Colon (tissue), 2 donors: ENCODE data around the gene GRB14.

Experiments
- FAIRE-seq: peaks from 2 replicates; lab custom pipeline; 2012; peaks lifted over from hg19 to GRCh38; lab: Jason Lieb, UNC
- donor health status: control.
- donor health status: control.

The GRB14 gene

DNA sequence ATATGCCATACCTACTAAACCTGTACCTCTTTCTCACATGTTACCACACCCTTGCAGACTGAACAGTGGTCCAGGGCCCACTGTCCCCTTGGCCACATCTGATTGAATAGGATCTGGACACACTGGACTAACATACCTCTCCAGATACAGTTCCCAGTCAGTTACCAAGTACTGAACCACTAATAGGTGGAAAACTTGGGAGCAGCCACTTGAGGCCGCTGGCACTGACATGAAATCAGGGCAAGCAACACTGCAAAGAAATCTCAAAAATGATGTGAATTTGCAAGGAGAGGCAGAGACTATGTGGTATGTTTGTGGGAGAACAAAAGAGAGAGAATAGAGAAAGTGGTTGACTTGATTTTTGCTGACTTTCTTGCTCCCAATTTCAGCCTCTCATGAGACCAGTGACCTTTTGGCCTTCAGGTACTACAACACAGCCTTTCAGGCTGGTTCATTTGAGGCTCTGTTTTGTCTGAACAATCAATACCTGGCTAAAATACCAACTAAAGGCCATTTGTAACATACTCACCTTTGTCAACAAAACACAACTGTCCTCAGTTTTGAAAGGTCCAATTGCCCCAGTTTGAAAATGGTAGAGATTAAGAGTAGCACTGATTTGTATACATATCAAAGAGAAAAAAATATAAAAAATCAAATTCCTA, 7.8 kb downstream of the GRB14 start:
- FAIRE-seq, result no peak

DNA sequence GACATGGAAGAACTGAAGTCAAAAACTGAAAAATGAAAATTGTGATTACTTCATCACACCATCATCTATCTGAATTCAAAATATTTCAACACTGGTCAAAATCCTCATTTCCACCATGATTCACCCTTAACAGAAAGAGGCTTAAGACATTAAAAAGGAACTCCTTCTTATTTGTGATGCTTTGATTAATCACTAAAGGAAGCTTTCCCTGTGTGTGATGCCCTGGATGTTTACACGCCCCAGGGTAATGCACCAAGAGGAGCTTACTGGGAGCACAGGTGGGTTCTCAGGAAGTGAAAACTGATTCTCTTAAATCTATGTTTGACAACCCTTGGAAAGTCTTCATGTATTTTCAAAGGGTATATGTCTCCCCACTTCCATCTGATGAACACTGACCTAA, 11.5 kb downstream of the GRB14 start:
- no peak for FAIRE-seq

GRCh38 chr2:164606557-164606956, 14.7 kb downstream of the GRB14 start:
- no peak for FAIRE-seq

- FAIRE-seq, result no peak
Observed at GRCh38 chr2:164605295-164605694, 16.0 kb downstream of the GRB14 start.

DNA sequence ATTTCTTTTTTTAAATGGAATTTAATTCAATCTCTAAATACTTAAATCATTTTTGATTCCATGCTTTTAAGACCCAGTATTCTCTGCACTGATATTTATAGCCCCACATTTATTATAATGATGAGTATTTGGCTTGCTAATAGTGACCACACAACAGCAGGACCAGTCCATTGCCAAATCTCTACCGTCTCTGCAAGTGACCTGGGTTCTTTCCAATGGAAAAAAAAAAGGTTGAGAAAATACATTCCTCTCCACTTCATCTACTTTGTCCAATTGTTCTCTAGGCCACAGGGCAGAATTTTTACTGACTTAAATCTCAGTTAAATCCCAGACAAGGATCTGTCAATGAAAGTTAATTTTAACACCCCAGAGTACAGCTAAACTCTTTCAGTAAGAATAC, 20.5 kb downstream of the GRB14 start:
- no peak for FAIRE-seq

DNA sequence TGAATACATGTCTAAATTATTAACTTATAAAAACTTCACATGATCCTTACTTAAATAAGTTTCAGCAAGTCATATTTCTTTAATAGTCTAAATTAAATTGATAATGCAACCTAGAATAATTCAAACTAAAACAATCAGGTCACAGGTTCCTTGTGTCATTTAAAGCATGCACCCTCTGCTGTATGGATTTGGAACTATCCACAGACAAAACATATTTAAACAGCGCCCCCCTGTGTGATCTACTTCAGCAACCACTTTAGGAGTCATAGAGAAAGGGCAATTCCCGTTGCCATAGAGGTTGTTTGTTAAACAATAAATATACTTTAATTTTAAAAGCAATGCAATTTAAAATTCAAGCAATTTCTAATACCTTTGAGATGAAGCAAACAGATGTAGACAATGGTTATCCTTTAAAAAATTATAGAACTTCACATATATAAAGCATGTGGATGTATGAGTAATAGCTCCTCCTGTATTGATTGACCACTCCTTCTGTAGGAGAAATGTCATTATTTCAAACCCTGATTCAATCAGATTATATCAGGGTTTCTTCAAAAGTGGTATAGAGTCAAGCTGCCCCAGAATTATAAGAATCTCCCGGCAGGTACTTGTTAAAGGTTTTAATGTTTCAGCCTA, 21.2 kb downstream of the GRB14 start:
- FAIRE-seq, result no peak

DNA sequence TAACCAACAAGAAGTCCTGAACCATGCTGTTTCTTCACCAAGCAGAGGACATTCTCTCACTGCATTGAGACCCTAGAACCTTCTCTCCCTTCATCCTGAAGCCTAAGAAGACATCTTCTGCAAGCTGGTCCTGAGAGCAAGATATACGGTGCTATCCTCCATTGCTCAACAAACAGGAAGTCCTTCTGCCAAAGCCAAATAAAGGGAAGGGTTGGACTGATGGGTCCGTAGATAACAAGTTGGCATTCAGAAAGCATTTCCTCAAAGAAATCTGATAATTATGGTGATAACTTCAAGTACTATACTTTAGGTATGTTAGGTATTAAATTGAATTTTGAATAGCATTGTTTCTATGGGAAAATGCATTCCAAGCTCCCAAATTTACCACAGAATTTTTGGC, 23.3 kb downstream of the GRB14 start:
- FAIRE-seq, result no peak

DNA sequence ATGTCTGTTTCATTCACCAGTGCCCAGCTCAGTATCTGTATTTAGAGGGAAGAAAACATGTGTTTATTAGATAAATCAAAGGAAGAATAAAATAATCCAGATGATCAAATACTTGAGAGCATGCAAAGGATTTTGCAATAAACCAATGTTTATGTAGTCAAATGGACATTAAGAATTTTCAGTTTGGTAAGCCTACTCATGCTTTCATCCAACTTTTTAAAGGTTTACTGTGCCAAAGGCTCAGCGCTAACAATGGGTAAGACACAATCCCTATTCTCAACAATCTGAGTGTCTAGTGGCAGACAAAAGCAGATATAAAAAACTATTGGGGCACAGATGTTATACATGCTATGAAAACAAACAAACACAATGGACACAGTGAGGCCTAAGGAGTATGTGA, 26.3 kb downstream of the GRB14 start:
- no peak for FAIRE-seq

DNA sequence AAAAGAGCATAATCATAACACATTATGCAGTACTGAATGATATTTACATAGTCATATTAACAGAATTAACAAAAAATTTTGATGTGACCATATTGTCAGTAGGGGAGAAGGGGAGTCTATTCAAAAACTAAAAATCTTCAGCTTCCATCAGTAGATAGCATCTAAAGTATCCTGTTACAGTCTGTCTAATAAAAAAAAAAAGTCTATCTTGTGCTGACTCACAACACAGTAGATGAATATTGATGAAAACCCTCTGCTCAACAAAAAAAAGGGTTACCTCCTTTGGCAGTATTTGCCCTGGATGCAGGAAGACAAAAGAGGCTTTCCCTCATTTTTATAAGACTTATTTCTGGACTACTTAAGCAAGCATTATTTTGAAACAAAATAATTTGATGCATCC, 27.3 kb downstream of the GRB14 start:
- no peak for FAIRE-seq

GRCh38 chr2:164593541-164593940, 27.7 kb downstream of the GRB14 start:
- no peak for FAIRE-seq

DNA sequence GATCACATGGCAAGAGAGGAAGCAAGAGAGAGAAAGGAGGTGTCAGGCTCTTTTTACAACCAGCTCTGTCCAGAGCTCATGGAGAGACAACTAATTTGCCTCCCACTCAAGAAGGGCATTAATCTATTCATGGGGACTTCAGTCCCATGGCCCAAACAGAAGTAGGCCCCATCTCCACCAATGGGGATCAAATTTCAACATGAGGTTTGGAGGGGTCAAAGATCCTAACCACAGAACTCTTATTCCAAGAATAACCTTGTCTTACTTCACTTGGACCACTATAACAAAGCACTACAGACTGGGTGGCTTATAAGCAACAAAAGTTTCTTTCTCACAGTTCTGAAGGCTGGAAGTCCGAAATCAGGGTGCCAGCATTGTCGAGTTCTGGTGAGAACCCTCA, 31.8 kb downstream of the GRB14 start:
- FAIRE-seq, result no peak

- FAIRE-seq, result no peak
Observed at GRCh38 chr2:164581050-164581449, 40.2 kb downstream of the GRB14 start.

- no peak for FAIRE-seq
Observed at GRCh38 chr2:164574931-164575330, 46.4 kb downstream of the GRB14 start.

DNA sequence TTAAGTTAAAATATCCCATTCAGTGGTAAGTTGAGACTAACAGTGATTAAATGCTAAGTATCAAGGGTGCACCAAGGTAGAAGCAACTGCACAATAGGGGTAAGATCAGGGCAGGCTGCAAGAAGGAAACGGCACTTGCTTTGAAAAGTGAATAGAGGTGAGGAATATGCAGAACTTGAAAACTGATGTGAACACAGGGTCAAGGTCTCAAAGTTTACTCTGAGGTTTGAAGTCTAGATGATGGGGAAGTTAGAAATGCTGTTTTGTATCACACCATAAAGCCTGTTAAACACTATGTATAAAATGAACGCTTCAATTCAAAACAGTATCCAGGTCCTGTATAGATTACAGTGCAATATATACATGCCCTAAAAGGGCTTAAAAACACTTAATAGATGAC, 50.8 kb downstream of the GRB14 start:
- FAIRE-seq, result no peak

DNA sequence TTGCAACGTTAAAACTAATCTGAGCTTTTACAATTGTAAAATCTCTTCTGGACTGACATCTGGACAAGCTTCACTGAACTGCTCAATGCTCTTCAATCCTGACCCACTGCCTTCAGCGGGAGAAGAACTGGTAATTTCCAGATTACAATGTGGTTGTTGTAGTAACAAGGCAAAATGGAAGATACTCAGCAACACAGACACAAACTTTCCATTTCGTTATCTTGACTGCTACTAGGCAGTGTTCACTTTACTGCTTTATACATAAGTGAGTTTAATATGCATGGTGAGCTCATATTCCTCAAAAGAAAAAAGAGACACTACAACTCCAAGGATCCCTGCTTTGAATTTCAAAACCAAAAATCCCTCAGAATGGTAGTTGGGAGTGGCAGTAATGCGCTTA, 51.9 kb downstream of the GRB14 start:
- FAIRE-seq, result no peak

DNA sequence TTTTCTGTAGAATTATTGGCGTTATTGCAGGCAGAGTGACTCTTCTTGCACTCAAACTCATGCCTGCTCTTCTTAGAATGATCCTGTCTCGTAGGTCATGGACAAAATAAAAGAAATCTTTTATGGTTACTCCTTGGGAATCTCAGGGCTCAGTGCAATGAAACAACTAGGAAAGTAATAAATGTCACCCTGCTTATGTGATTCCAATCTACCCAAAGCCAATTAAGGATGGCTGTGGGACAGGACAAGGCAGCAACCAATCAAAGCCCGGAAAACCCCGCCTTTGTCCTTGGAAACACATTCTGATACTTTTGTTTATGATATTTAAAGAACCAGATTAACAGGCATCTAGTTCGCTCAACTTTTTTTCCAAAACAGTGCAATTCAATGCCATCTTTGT, 53.0 kb downstream of the GRB14 start:
- no peak for FAIRE-seq

DNA sequence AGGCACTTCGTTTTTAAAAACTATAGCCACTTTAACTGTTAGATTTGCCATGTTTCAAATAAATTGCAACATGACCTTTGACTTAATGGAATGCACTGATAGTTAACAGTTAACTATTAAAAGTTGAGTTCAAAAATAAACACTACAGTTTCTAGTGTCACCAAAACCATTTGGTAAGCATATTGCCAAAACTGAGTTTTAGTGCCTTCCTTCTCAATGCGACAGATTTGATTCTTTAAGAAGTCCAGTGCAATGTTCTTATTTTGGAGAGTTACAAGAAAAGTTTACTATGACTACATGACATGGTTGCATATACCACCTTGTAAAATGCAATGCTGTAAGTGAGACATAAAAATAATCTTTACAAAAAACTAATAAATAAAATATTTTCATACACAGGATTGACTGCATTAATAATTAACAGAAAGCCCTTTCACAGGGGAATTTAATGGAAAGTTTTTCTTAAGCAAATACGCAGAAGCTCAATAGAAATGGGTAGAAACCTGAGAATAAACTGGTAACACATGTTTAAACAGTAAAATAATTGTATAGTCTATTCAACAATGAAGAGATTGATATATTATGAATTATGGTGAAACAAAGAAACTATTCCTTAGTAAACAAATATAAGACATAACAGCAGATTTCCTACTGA, 53.8 kb downstream of the GRB14 start:
- FAIRE-seq, result no peak

- FAIRE-seq, result no peak
Observed at GRCh38 chr2:164565359-164565758, 55.9 kb downstream of the GRB14 start.

GRCh38 chr2:164562666-164563065, 58.6 kb downstream of the GRB14 start:
- FAIRE-seq, result no peak

DNA sequence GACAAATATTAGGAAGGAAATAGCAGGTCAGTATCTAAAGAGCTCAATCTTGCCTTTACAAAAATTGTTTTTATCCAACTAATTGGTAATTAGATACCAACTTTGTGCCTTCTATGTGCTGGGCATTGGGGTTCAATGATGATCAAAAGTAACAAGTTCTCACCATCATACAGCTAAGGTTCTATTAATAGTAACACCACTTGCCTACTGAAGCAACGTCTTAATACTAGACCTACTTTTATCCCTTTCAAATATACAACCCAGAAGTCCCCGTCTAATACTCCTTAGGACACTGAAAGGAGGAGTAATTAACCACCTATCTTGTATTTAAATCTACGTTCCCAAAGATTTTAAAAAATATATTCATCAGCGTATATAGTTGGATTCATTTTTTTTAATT, 59.3 kb downstream of the GRB14 start:
- no peak for FAIRE-seq

GRCh38 chr2:164561416-164561815, 59.9 kb downstream of the GRB14 start:
- no peak for FAIRE-seq

DNA sequence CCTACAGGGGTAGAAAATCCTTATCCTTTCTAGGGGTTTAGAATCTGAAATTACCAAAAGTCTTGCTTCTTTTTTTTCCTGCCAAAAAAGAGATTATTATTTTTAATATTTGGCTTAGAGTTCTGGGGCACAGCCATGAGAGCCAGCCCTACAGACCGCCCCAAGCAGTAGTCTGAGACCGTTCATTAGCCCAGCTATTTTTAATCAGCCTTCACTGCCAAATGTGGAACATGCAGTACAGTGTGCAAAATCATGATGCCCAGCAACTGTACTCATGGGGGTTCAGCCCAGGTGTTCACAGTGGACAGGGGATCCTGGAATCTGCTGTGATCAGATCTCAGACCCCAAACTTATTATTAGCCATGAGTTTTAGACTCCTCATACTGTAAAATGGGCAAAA, 60.4 kb downstream of the GRB14 start:
- no peak for FAIRE-seq

- FAIRE-seq, result peak; percentile 18
Observed at GRCh38 chr2:164560181-164560792, 61.0 kb downstream of the GRB14 start.
